Heart left ventricle (tissue), 16 donors: ENCODE data around the gene LYSMD4. TPM values are rescaled to one million over a fixed set of nuclear protein-coding genes. Genes with fewer than 3 reads are reported as not detected.

Source experiments
- ATAC-seq, 4 donors: fragments of 200-7000 bp; cut with Tn5 transposase; one replicate each; pipeline ENCODE4 v1.9.1; 2020 to 2022; ENCODE audit warnings: moderate library complexity in 4 of 4, mild to moderate bottlenecking in 3 of 4, moderate number of reproducible peaks in 1 of 4
- DNase-seq, 5 donors: peaks; one replicate each; pipeline ENCODE4 v3.0.0-alpha.2; 2020
- H3K27ac ChIP-seq, 12 donors: fragments of 200-600 bp; sonication (generic) in 4 of 12; one replicate each; pipeline versions ENCODE4 v1.5.0 to v1.8.0; 2016 to 2022; ENCODE audit warnings: mild to moderate bottlenecking in 2 of 12
- H3K27me3 ChIP-seq, 9 donors: fragments of 200-600 bp; sonication (generic) in 2 of 9; one replicate each; pipeline versions ENCODE4 v1.5.1 to v1.8.0; 2016 to 2022; ENCODE audit warnings: mild to moderate bottlenecking in 3 of 9
- H3K36me3 ChIP-seq, 9 donors: fragments of 200-600 bp; sonication (generic) in 2 of 9; one replicate each; pipeline versions ENCODE4 v1.5.0 to v1.8.0; 2018 to 2022; ENCODE audit warnings: mild to moderate bottlenecking in 2 of 9
- H3K4me1 ChIP-seq, 12 donors: fragments of 200-600 bp; sonication (generic) in 4 of 12; one replicate each; pipeline versions ENCODE4 v1.5.0 to v1.8.0; 2016 to 2022; ENCODE audit warnings: mild to moderate bottlenecking in 3 of 12
- H3K4me3 ChIP-seq, 12 donors: fragments of 200-600 bp; sonication (generic) in 4 of 12; one replicate each; pipeline versions ENCODE4 v1.5.0 to v1.8.0; 2017 to 2022; ENCODE audit warnings: mild to moderate bottlenecking in 9 of 12, moderate library complexity in 4 of 12
- H3K9me3 ChIP-seq, 12 donors: fragments of 200-600 bp; sonication (generic) in 4 of 12; one replicate each; pipeline versions ENCODE4 v1.5.0 to v1.8.0; 2016 to 2022; ENCODE audit warnings: mild to moderate bottlenecking in 1 of 12
- CTCF ChIP-seq, 12 donors: fragments of 200-600 bp; sonication (generic) in 4 of 12; IDR thresholded peaks; one replicate each; pipeline versions ENCODE4 v1.5.0 to v1.8.0; 2018 to 2022; ENCODE audit warnings: antibody characterized with exemption in 12 of 12, mild to moderate bottlenecking in 5 of 12
- POLR2A ChIP-seq, 2 donors: fragments of 450-650 bp; IDR thresholded peaks; one replicate each; pipeline ENCODE4 v1.6.1; 2017; ENCODE audit warnings: antibody characterized with exemption in 2 of 2, mild to moderate bottlenecking in 2 of 2, moderate library complexity in 2 of 2
- WGBS, 4 donors: extraction: QIAGEN DNeasy Blood & Tissue Kit in 2 of 4; methylation state at CpG; one replicate each; pipeline versions ENCODE4 v1.1.5 to v1.1.7; 2013 to 2018; 5-methylcytosine and 5-hydroxymethylcytosine counted together
- intact Hi-C, 10 donors: fragments of 100-400 bp; cut with DNase I; formaldehyde crosslinking; loops; one replicate each; pipeline versions ENCODE4 v1.11.1 to v1.14.2; 2022
- polyA plus RNA-seq, 2 donors: library from polyadenylated mRNA; stranded (reverse); fragments of 200-250 nt; gene quantifications; one replicate each; pipeline ENCODE4 v1.2.3, GENCODE V29; 2013
- total RNA-seq, 9 donors: library from RNA; depleted of rRNA in 2 of 9; stranded (reverse); fragments of >200 nt in 2 of 9; fragmentation: NEBNext Ultra II Directional in 3 of 9; extraction: Animal tissue kit (Norgen Biotek cat#: 25700) in 3 of 9; gene quantifications; one replicate each; pipeline versions ENCODE4 v1.1.0 to v1.2.4, GENCODE V29; 2016 to 2023
- donor health status: ischemic (EF 13 %, LVEDD 7.1; RV severe dilation, severe dysfunction).
- donor health status: healthy with polysubstance abuse.
- donor health status: DM: no; HTN: yes; CAD: no.
- donor health status: DM: no; HTN: no; CAD: no.
- donor health status: ischemic (EF 25% LVEDD 6.9; RV normal size, moderate dysfunction).
- donor health status: ischemic (EF 25% LVEDD 5.7; RV mildly dilated, moderate dysfunction).
- donor health status: healthy.
- donor health status: DM: yes; HTN: yes; CAD: no.
- donor health status: ischemic (EF 35%, LVEDD 5.7; RV mildly dilated, moderate dysfunction).
- donor health status: nonischemic (EF 11% LVEDD 7.7; RV severe dilation, severe dysfunction).
- donor health status: DM: yes; HTN: yes; CAD: no.
- donor health status: PGD.
- donor health status: ischemic (EF 29% LVEDD 5.4; RV normal size, mild dysfunction).
- donor health status: nonischemic (EF 23%, LVEDD 6.1; RV moderate dilation, normal function).

The LYSMD4 gene
- total and polyA plus RNA-seq, 11 donors = 8.3 to 12.8 (median 10.1) TPM

GRCh38 chr15:99704444-99704838, 28.8 kb downstream of the LYSMD4 start:
- H3K4me1 ChIP-seq = peaks cover 3 to 69% (median 45%) of the 10 kb centered on the region in 12 donors
- peak in 2 of 5 donors; percentile 39 to 57 for DNase-seq

GRCh38 chr15:99703603-99704443, 29.4 kb downstream of the LYSMD4 start:
- Histone ChIP-seq H3K27ac (peak overlapping the region; percentile 21 to 87 (median 80)), H3K4me1 (peaks cover 3 to 62% (median 38%) of the 10 kb centered on the region in 12 donors), H3K27me3 (no peaks in the 10 kb centered on the region), H3K36me3 (peaks cover 0 to 20% (median 0%) of the 10 kb centered on the region in 9 donors), H3K4me3 (peak overlapping the region in 7 of 12 donors; percentile 1 to 8 (median 7)), H3K9me3 (peaks cover 0 to 4% (median 0%) of the 10 kb centered on the region in 12 donors)
- ATAC-seq (peak; percentile 55 to 74 (median 62)), DNase-seq (peak in 1 of 5 donors; percentile 52)
- intact Hi-C loops = loop anchor here in 9 of 10 donors (1.0 to 10.0 kb wide), 12 partner anchors 137 to 419 kb away; partner anchors contain the start of gene MEF2A (in 7 of the 9)
- TF ChIP-seq CTCF (IDR thresholded peaks at IDR 0.05) = peak; percentile 31 to 75 (median 58)
- TF ChIP-seq POLR2A (IDR thresholded peaks at IDR 0.05) = no peak
- 8 to 13% (median 10%) methylated on average over 7 of the region's 7 CpGs for WGBS, 4 donors

More at GRCh38 chr15:99704444-99704838, 28.8 kb downstream of the LYSMD4 start:
- peak; percentile 66 to 85 (median 80) for TF ChIP-seq CTCF (IDR thresholded peaks at IDR 0.05)
- TF ChIP-seq POLR2A (IDR thresholded peaks at IDR 0.05) = no peak
- H3K4me3 ChIP-seq = peak overlapping the region in 1 of 12 donors; percentile 8
- peaks cover 0 to 26% (median 0%) of the 10 kb centered on the region in 9 donors for H3K36me3 ChIP-seq
- 30 to 34% (median 33%) methylated on average over 3 of the region's 3 CpGs for WGBS, 4 donors
- H3K27me3 ChIP-seq = no peaks in the 10 kb centered on the region
- intact Hi-C loops = loop anchor here in 9 of 10 donors (1.0 to 10.0 kb wide), 11 partner anchors 137 to 420 kb away; partner anchors contain the start of gene MEF2A (in 6 of the 9)
- peaks cover 0 to 4% (median 0%) of the 10 kb centered on the region in 12 donors for H3K9me3 ChIP-seq
- peak; percentile 71 to 79 (median 76) for ATAC-seq
- H3K27ac ChIP-seq = peak overlapping the region; percentile 21 to 87 (median 80)

- Histone ChIP-seq H3K4me1 (peaks cover under 1 to 55% (median 31%) of the 10 kb centered on the region in 12 donors), H3K27me3 (no peaks in the 10 kb centered on the region), H3K4me3 (peak overlapping the region in 1 of 12 donors; percentile 2), H3K27ac (peak overlapping the region; percentile 21 to 87 (median 80)), H3K9me3 (peaks cover 0 to 4% (median 0%) of the 10 kb centered on the region in 12 donors), H3K36me3 (peaks cover 0 to 12% (median 0%) of the 10 kb centered on the region in 9 donors)
- DNase-seq (no peak), ATAC-seq (peak in 3 of 4 donors; percentile 2 to 10 (median 5))
- intact Hi-C loops = loop anchor here in 8 of 10 donors (1.0 to 10.0 kb wide), 7 partner anchors 136 to 417 kb away; partner anchors contain the start of gene MEF2A (in 6 of the 8)
- 21 to 42% (median 36%) methylated on average over 4 of the region's 4 CpGs for WGBS, 4 donors
- TF ChIP-seq POLR2A (IDR thresholded peaks at IDR 0.05) (no peak), CTCF (IDR thresholded peaks at IDR 0.05) (no peak)
These were observed 30.2 kb downstream of the LYSMD4 start for GRCh38 chr15:99702895-99703602.
